Retinal pigment epithelial cell (primary cell): ENCODE measurements around the gene CLDN20.

Experiments used
- DNase-seq: peaks from one replicate; pipeline ENCODE4 v3.0.0-alpha.2; 2010; ENCODE audit warnings: low read depth
- H3K4me3 ChIP-seq: 2 replicates; pipeline ENCODE4 v1.5.1; 2011; ENCODE audit warnings: mild to moderate bottlenecking, low read length, control low read depth, moderate library complexity
- CTCF ChIP-seq: conservative IDR thresholded peaks from 2 replicates; pipeline ENCODE4 v1.5.1; 2011; ENCODE audit warnings: low read depth, low read length, control low read depth, inconsistent platforms

CLDN20 gene

GRCh38 chr6:155260686-155261085 lies 3.1 kb upstream of the CLDN20 start:
- DNase-seq = no peak
- no peak overlapping the region for H3K4me3 ChIP-seq
- TF ChIP-seq CTCF = no peak

- no peak for DNase-seq
- no peak overlapping the region for H3K4me3 ChIP-seq
- TF ChIP-seq CTCF = peak; percentile 5
Measured at GRCh38 chr6:155261111-155261900, 2.5 kb upstream of the CLDN20 start.

GRCh38 chr6:155262655-155263054 lies 1.2 kb upstream of the CLDN20 start:
- no peak for TF ChIP-seq CTCF
- DNase-seq = no peak
- H3K4me3 ChIP-seq = no peak overlapping the region

- no peak overlapping the region for H3K4me3 ChIP-seq
- no peak for TF ChIP-seq CTCF
- DNase-seq = no peak
Measured at GRCh38 chr6:155264693-155265320, 994 bp downstream of the CLDN20 start.

GRCh38 chr6:155265843-155266535 lies 2.2 kb downstream of the CLDN20 start:
- TF ChIP-seq CTCF = peak; percentile 18
- no peak overlapping the region for H3K4me3 ChIP-seq
- DNase-seq = no peak

- no peak for TF ChIP-seq CTCF
- DNase-seq = no peak
- H3K4me3 ChIP-seq = no peak overlapping the region
Measured at GRCh38 chr6:155267411-155267810, 3.6 kb downstream of the CLDN20 start.
